Measurements from ENCODE around the gene LLCFC1.
A peak's percentile ranks its signal among the peaks of the same experiment; 100 is the strongest.

LLCFC1 gene

GRCh38 chr7:142904128-142904527, 35.2 kb upstream of the LLCFC1 start:
- no peak for ATAC-seq
- no peak overlapping the region for H3K4me3 Mint-ChIP-seq
- H3K9me3 Mint-ChIP-seq = peaks cover 6% of the 10 kb centered on the region
- no peak overlapping the region for H3K27ac Mint-ChIP-seq
- H3K36me3 Mint-ChIP-seq = no peaks in the 10 kb centered on the region
- no peaks in the 10 kb centered on the region for H3K4me1 Mint-ChIP-seq
- H3K27me3 Mint-ChIP-seq = peaks cover 19% of the 10 kb centered on the region

DNA sequence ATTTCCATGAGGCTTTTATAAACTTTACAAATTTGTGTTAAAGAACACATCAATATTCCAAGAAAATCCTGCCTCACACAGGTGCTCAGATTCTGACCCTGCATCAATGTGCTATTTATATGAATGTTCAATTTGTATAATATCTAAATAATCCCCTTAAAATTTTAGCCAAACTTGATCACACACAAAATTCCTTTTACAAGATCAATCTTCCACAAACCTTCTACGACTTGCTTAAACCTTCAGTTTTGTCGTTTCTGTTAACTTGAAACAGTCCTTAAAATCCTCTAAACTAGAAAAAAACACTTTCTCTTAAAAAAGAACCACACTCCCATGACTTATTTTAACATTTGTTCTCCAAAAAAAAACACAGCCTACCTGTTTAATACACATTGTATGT, 33.5 kb upstream of the LLCFC1 start:
- H3K4me1 Mint-ChIP-seq = no peaks in the 10 kb centered on the region
- H3K4me3 Mint-ChIP-seq = no peak overlapping the region
- H3K27me3 Mint-ChIP-seq = peaks cover 20% of the 10 kb centered on the region
- ATAC-seq = no peak
- peaks cover 6% of the 10 kb centered on the region for H3K9me3 Mint-ChIP-seq
- H3K27ac Mint-ChIP-seq = no peak overlapping the region
- no peaks in the 10 kb centered on the region for H3K36me3 Mint-ChIP-seq

- ATAC-seq = no peak
- H3K4me3 Mint-ChIP-seq = no peak overlapping the region
- H3K4me1 Mint-ChIP-seq = no peaks in the 10 kb centered on the region
- no peak overlapping the region for H3K27ac Mint-ChIP-seq
- H3K9me3 Mint-ChIP-seq = peaks cover 6% of the 10 kb centered on the region
- H3K36me3 Mint-ChIP-seq = no peaks in the 10 kb centered on the region
- peaks cover 28% of the 10 kb centered on the region for H3K27me3 Mint-ChIP-seq
These were observed 32.6 kb upstream of the LLCFC1 start for GRCh38 chr7:142906643-142907042.

- no peak overlapping the region for H3K27ac Mint-ChIP-seq
These were observed 31.0 kb upstream of the LLCFC1 start for GRCh38 chr7:142908290-142908689.

GRCh38 chr7:142908921-142909890, 30.1 kb upstream of the LLCFC1 start:
- H3K36me3 Mint-ChIP-seq = no peaks in the 10 kb centered on the region
- peak; percentile 69 for ATAC-seq
- H3K27me3 Mint-ChIP-seq = peaks cover 38% of the 10 kb centered on the region
- H3K9me3 Mint-ChIP-seq = peaks cover 2% of the 10 kb centered on the region
- H3K27ac Mint-ChIP-seq = no peak overlapping the region
- no peaks in the 10 kb centered on the region for H3K4me1 Mint-ChIP-seq
- H3K4me3 Mint-ChIP-seq = no peak overlapping the region

More at GRCh38 chr7:142908290-142908689, 31.0 kb upstream of the LLCFC1 start:
- Mint-ChIP-seq H3K4me3 (no peak overlapping the region), H3K27me3 (peaks cover 38% of the 10 kb centered on the region), H3K9me3 (peaks cover 2% of the 10 kb centered on the region), H3K36me3 (no peaks in the 10 kb centered on the region), H3K4me1 (no peaks in the 10 kb centered on the region)
- ATAC-seq = no peak

- H3K9me3 Mint-ChIP-seq = peaks cover 2% of the 10 kb centered on the region
- no peak overlapping the region for H3K27ac Mint-ChIP-seq
- no peaks in the 10 kb centered on the region for H3K4me1 Mint-ChIP-seq
- H3K36me3 Mint-ChIP-seq = no peaks in the 10 kb centered on the region
- peaks cover 38% of the 10 kb centered on the region for H3K27me3 Mint-ChIP-seq
- ATAC-seq = no peak
- no peak overlapping the region for H3K4me3 Mint-ChIP-seq
These were observed 29.3 kb upstream of the LLCFC1 start for GRCh38 chr7:142910031-142910433.

DNA sequence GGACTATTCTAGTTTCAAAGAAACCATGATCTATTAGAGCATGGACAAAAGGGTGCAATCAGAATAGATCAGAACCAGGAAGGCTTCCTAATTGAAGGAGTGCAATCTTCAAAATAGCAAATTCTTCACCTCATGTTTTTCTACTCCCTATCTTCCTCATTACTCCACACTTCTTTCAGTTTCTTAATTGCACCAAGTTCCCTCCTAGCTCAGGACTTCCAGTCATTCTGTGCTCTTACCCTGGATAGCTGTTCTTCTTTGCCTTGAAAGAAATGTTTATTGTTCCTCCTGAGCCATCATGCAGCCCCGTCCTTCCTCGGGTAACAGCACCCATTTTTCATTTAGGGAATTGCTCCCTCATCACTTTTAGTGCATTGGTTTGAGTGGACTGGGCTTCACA, 28.8 kb upstream of the LLCFC1 start:
- Mint-ChIP-seq H3K27me3 (peaks cover 38% of the 10 kb centered on the region), H3K4me3 (no peak overlapping the region), H3K4me1 (no peaks in the 10 kb centered on the region), H3K9me3 (peaks cover 2% of the 10 kb centered on the region), H3K36me3 (no peaks in the 10 kb centered on the region), H3K27ac (no peak overlapping the region)
- no peak for ATAC-seq

DNA sequence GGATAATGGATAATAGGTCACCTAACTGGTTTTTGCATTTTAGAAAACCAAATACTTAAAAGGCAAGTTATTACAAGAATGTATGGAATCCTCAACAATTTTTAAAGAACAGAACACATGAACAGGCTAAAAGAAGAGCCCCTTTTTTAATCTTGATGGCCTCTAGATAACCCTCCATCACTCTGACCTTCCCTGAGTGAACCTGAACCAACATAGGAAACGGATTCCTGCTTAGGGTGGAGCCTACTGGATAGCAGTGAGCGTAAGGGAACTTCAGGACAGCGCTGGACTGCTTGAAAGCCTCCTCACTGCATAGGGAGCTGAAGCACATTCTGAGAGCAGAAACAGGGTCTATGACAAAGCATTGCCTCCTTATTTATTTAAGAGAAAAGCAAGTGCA, 26.2 kb upstream of the LLCFC1 start:
- H3K9me3 Mint-ChIP-seq = no peaks in the 10 kb centered on the region

GRCh38 chr7:142913566-142913965, 25.7 kb upstream of the LLCFC1 start:
- peaks cover 44% of the 10 kb centered on the region for H3K27me3 Mint-ChIP-seq
- ATAC-seq = no peak
- no peaks in the 10 kb centered on the region for H3K4me1 Mint-ChIP-seq
- no peak overlapping the region for H3K4me3 Mint-ChIP-seq
- H3K27ac Mint-ChIP-seq = no peak overlapping the region
- no peaks in the 10 kb centered on the region for H3K9me3 Mint-ChIP-seq
- no peaks in the 10 kb centered on the region for H3K36me3 Mint-ChIP-seq

More for the DNA sequence above, 26.2 kb upstream of the LLCFC1 start:
- Mint-ChIP-seq H3K36me3 (no peaks in the 10 kb centered on the region), H3K4me3 (no peak overlapping the region), H3K27ac (no peak overlapping the region), H3K27me3 (peaks cover 45% of the 10 kb centered on the region), H3K4me1 (no peaks in the 10 kb centered on the region)
- ATAC-seq = no peak

DNA sequence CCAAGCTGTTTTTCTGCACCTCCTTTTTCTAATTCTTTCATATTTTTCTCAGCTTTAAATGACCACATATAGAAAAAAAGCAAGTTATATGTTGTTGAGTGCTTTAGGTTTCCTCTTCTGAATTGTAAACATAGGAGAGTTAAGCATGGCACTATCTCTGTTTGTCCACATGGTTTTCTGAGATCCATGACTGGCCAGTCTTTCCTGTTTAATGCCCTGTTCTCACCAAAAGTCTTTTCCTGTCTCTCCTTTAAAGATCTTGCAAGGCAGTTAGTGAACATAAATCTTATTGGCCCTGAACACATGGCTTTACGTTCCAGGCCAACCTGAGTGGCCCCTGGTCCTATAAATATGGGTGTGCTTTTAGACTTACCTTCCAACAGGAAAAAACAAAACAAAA, 25.2 kb upstream of the LLCFC1 start:
- Mint-ChIP-seq H3K4me1 (no peaks in the 10 kb centered on the region), H3K36me3 (no peaks in the 10 kb centered on the region), H3K9me3 (no peaks in the 10 kb centered on the region), H3K4me3 (no peak overlapping the region), H3K27me3 (peaks cover 44% of the 10 kb centered on the region), H3K27ac (no peak overlapping the region)
- ATAC-seq = no peak

DNA sequence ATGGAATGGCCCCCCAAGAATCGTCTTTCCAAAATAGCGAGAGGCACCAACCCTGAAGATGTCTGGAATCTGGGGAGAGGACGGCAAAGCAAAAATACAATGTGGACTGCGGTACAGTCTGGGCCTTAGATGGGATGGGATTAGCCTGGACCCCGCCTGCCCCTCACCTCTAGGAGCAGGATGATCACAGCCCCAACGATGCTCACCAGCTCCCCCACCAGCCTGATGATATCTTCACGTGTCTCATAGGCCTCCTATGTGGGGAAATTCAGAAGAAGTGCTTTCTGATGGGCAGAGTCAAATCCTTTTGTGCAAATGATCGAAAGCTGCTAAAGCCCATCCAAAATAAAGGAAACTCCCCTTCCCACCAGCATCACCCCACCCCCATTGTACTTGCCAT, 24.0 kb upstream of the LLCFC1 start:
- Mint-ChIP-seq H3K4me1 (no peaks in the 10 kb centered on the region), H3K36me3 (no peaks in the 10 kb centered on the region), H3K27ac (no peak overlapping the region), H3K9me3 (no peaks in the 10 kb centered on the region), H3K27me3 (peaks cover 48% of the 10 kb centered on the region), H3K4me3 (no peak overlapping the region)
- no peak for ATAC-seq

DNA sequence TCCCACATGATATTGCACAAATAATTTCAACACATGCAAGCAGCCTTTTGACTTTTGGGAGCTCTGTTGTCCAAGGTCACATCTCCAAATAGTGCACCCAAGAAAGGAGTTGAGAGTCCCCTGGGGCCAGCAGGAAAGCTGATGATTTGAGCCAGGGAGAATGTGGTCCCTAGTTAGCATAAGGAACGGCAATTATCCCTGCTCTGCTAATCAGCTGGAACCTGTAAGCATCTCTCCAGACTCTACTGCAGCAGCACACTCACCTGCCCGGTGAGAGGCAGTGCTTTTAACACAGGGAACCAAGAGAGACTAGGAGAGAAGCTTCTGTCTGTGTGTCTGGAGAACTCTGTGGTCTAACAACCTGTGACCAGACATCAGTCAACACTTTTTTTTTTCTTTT, 22.8 kb upstream of the LLCFC1 start:
- no peaks in the 10 kb centered on the region for H3K4me1 Mint-ChIP-seq
- peaks cover 42% of the 10 kb centered on the region for H3K27me3 Mint-ChIP-seq
- H3K9me3 Mint-ChIP-seq = no peaks in the 10 kb centered on the region

GRCh38 chr7:142917447-142917846, 21.8 kb upstream of the LLCFC1 start:
- Mint-ChIP-seq H3K4me3 (no peak overlapping the region), H3K4me1 (no peaks in the 10 kb centered on the region), H3K27me3 (peaks cover 32% of the 10 kb centered on the region), H3K36me3 (no peaks in the 10 kb centered on the region), H3K27ac (no peak overlapping the region), H3K9me3 (no peaks in the 10 kb centered on the region)
- no peak for ATAC-seq

More for the DNA sequence above, 22.8 kb upstream of the LLCFC1 start:
- H3K27ac Mint-ChIP-seq = no peak overlapping the region
- H3K4me3 Mint-ChIP-seq = no peak overlapping the region
- ATAC-seq = no peak
- no peaks in the 10 kb centered on the region for H3K36me3 Mint-ChIP-seq

DNA sequence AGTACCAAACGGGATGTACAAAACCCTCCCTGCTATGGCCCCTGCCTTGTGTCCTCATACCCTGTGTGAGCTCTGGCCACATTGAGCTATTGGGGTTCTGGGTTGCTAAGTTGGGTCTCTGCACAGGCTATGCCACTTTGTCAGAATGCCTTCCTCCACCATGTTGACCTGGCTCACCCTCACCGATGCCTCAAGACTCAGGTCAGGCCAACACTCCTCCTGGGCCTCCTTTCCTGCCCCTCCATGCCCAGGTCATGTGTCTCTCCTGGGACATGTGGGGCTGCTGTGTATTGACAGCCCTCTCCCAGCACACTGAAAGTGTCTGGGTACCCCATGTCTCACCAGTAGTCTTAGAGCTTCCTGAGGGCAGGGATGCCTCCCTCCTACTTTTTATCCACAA, 20.4 kb upstream of the LLCFC1 start:
- Mint-ChIP-seq H3K9me3 (no peaks in the 10 kb centered on the region), H3K4me1 (no peaks in the 10 kb centered on the region), H3K4me3 (no peak overlapping the region), H3K27me3 (peaks cover 30% of the 10 kb centered on the region), H3K27ac (no peak overlapping the region), H3K36me3 (no peaks in the 10 kb centered on the region)
- no peak for ATAC-seq

DNA sequence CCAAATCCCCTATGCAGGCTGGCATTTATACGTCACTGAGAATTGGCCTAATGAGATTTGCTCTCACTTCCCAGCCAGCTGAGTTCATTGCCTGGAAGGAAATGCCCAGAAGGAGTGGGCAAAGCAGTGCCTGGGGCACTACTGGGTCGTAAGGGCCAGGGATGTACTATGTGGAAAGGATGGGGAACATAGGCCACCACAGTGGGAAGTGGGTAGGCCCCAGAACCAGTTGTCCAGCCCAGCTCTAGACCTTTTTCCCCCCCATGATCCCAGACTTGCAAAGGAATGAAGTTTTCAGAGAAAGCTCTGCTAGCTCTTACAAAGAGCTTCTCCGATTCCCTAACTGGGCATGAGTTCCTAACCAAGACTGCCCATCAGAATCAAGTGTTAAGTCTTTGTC, 19.6 kb upstream of the LLCFC1 start:
- H3K9me3 Mint-ChIP-seq = no peaks in the 10 kb centered on the region
- ATAC-seq = no peak
- H3K27me3 Mint-ChIP-seq = peaks cover 30% of the 10 kb centered on the region
- no peaks in the 10 kb centered on the region for H3K36me3 Mint-ChIP-seq
- H3K4me1 Mint-ChIP-seq = no peaks in the 10 kb centered on the region
- H3K27ac Mint-ChIP-seq = no peak overlapping the region
- no peak overlapping the region for H3K4me3 Mint-ChIP-seq

GRCh38 chr7:142923391-142923790, 15.9 kb upstream of the LLCFC1 start:
- no peak overlapping the region for H3K4me3 Mint-ChIP-seq
- no peak for ATAC-seq
- peaks cover 12% of the 10 kb centered on the region for H3K27me3 Mint-ChIP-seq
- H3K9me3 Mint-ChIP-seq = peaks cover 5% of the 10 kb centered on the region
- H3K4me1 Mint-ChIP-seq = peaks cover 27% of the 10 kb centered on the region
- H3K27ac Mint-ChIP-seq = no peak overlapping the region
- H3K36me3 Mint-ChIP-seq = no peaks in the 10 kb centered on the region
